Adipocyte (in vitro differentiated cells): ENCODE results near the gene LTB4R.
"Not testable (repeated sequence)": the region's sequence is repeated elsewhere in the genome, so short reads cannot be mapped to it uniquely, and the experiment has no call there.

Source experiments
- DNase-seq: peaks from one replicate; pipeline ENCODE4 v3.0.0-alpha.2; 2015; ENCODE audit warnings: low read depth
- H3K27me3 ChIP-seq: replicated peaks from 2 replicates; pipeline ENCODE4 v1.7.0; 2013; ENCODE audit warnings: mild to moderate bottlenecking, low read length, moderate library complexity; ENCODE audit not compliant: control insufficient read depth, insufficient read depth
- H3K36me3 ChIP-seq: 2 replicates; pipeline ENCODE4 v1.7.0; 2013; ENCODE audit warnings: low read length, mild to moderate bottlenecking, moderate library complexity; ENCODE audit not compliant: control insufficient read depth, insufficient read depth, severe bottlenecking
- H3K4me1 ChIP-seq: 2 replicates; pipeline ENCODE4 v1.7.0; 2013; ENCODE audit warnings: mild to moderate bottlenecking, low read length, moderate library complexity; ENCODE audit not compliant: control insufficient read depth, insufficient read depth
- H3K4me3 ChIP-seq: 2 replicates; pipeline ENCODE4 v1.7.0; 2013; ENCODE audit warnings: mild to moderate bottlenecking, low read length, moderate library complexity
- H3K9ac ChIP-seq: 2 replicates; pipeline ENCODE4 v1.7.0; 2013; ENCODE audit warnings: mild to moderate bottlenecking, low read length, moderate library complexity
- H3K9me3 ChIP-seq: 2 replicates; pipeline ENCODE4 v1.7.0; 2013; ENCODE audit warnings: mild to moderate bottlenecking, low read length, moderate library complexity; ENCODE audit not compliant: control insufficient read depth

LTB4R gene

GRCh38 chr14:24315807-24316596 lies 4.7 kb downstream of the LTB4R start:
- H3K9me3 ChIP-seq: no peaks in the 10 kb centered on the region
- no peak overlapping the region for H3K9ac ChIP-seq
- no peak for DNase-seq
- no peaks in the 10 kb centered on the region for H3K36me3 ChIP-seq
- H3K4me1 ChIP-seq: peaks cover 20% of the 10 kb centered on the region
- peaks cover 7% of the 10 kb centered on the region for H3K27me3 ChIP-seq
- H3K4me3 ChIP-seq: no peak overlapping the region

- H3K4me1 ChIP-seq: peaks cover 15% of the 10 kb centered on the region
- no peaks in the 10 kb centered on the region for H3K9me3 ChIP-seq
- no peak overlapping the region for H3K4me3 ChIP-seq
- DNase-seq: no peak
- no peaks in the 10 kb centered on the region for H3K36me3 ChIP-seq
- peaks cover 7% of the 10 kb centered on the region for H3K27me3 ChIP-seq
- no peak overlapping the region for H3K9ac ChIP-seq
Measured at GRCh38 chr14:24316597-24316950, 5.3 kb downstream of the LTB4R start.

DNA sequence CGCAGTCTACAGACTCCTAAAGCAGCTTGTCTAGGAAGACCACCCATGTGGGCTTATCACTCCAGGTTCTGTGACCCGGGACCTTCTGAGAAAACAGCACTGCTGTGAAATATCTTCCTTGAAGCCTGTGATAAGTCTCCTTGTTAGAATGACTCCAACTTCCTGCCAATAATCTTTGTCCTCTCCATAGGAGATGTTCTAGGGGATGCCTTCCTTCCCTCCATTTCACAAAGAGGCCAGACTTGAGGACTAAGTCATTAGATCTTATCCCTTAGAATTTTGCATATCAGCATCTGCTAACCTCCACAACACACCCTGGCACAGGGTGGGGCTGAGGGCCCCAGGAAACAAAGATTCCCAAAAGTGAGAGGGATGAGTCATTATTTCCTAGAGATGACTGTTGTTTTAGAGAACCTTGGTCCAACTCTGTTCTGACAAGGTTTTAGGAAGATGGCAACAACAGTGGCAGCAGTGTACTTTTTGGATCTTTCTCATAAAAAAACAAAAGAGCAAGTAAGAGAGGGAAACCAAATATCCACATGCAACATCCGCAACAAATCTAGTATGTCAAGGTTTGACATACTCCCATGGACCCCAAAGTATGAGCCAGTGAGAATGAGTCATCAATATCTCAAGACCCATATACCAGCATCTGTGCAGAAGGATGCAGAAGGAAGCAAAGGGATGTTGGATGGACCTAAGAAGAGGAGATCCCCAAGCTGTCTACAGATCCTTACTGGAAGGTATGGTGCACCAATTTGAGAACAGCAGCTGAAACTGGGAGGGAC lies 6.0 kb downstream of the LTB4R start:
- H3K36me3 ChIP-seq: no peaks in the 10 kb centered on the region
- peak; percentile 35 for DNase-seq
- H3K4me3 ChIP-seq: no peak overlapping the region
- peaks cover 9% of the 10 kb centered on the region for H3K4me1 ChIP-seq
- no peak overlapping the region for H3K9ac ChIP-seq
- peaks cover 7% of the 10 kb centered on the region for H3K27me3 ChIP-seq
- H3K9me3 ChIP-seq: no peaks in the 10 kb centered on the region

DNA sequence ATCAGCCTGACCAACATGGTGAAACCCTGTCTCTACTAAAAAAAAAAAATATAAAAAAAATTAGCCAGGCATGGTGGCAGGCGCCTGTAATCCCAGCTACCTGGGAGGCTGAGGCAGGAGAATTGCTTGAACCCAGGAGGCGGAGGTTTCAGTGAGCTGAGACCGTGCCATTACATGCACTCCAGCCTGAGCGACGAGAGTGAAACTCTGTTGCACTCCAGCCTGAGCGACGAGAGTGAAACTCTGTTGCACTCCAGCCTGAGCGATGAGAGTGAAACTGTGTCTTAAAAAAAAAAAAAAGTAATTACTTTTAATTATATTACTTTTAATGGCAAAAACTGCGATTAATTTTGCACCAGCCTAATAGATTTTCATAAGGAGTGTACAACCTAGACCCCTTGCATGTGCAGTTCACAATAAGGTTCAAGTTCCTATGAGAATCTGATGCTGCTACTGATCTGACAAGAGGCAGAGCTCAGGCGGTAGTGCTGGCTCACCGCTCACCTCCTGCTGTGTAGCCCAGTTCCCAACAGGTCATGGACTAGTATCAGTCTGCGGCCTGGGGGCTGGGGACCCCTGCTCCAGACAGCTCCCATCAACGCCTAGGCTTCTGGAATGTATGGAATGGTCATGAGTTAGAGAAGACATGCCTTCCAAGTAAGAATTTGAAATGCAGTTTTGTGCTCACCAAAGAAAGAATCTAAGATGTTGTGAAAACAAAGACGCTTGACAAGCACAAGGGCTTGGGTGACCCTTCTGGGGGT lies 10.1 kb downstream of the LTB4R start:
- no peaks in the 10 kb centered on the region for H3K9me3 ChIP-seq
- no peak overlapping the region for H3K9ac ChIP-seq
- no peaks in the 10 kb centered on the region for H3K36me3 ChIP-seq
- H3K4me1 ChIP-seq: peaks cover 9% of the 10 kb centered on the region
- DNase-seq: no peak
- H3K4me3 ChIP-seq: no peak overlapping the region
- peaks cover 4% of the 10 kb centered on the region for H3K27me3 ChIP-seq

- H3K4me3 ChIP-seq: no peak overlapping the region
- no peak overlapping the region for H3K9ac ChIP-seq
- H3K4me1 ChIP-seq: peaks cover under 1% of the 10 kb centered on the region
- H3K9me3 ChIP-seq: no peaks in the 10 kb centered on the region
- no peak for DNase-seq
- H3K27me3 ChIP-seq: peaks cover 4% of the 10 kb centered on the region
- H3K36me3 ChIP-seq: no peaks in the 10 kb centered on the region
Measured at GRCh38 chr14:24322672-24323071, 11.4 kb downstream of the LTB4R start.

DNA sequence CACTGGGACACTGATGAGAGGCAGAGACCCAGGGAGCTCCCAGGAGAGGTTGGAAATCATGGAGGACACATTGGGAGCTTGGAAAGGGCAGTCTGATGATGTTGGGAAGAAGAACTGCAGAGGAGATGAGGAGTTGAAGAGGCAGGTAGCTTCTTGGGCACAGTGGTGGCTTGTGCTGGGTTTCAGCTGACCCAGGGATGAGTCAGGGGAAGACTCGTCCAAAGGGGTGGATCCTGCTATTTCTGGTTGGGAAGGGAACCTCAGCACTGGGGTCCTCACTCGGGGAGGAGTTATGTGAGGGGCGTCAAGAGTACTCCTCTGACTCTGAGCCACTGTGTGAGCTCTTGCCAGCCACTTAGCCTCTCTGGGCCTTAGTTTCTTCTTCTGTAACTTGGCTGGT lies 12.0 kb downstream of the LTB4R start:
- Histone ChIP-seq H3K27me3 (peaks cover 4% of the 10 kb centered on the region), H3K4me1 (no peaks in the 10 kb centered on the region), H3K36me3 (no peaks in the 10 kb centered on the region), H3K9ac (no peak overlapping the region), H3K4me3 (no peak overlapping the region), H3K9me3 (no peaks in the 10 kb centered on the region)
- no peak for DNase-seq

DNA sequence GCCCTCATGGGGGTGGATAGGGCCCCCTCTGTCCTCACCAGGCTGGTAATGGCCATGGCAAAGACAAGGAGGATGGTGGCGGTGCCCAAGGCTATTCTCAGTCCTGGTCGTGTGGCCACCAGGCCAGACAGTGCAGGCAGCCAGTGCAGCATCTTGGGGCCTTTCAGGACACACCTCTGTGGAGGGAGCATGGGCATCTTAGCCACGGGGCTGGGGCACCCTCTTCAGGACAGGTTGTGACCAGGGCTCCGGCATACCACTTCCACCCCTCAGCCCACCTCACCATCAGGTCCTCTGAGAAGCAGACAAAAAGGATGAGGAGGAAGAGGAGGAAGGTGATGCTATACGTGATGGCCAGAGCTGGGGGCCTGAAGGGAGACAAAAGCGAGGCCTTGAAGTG lies 12.7 kb downstream of the LTB4R start:
- Histone ChIP-seq H3K27me3 (peaks cover 4% of the 10 kb centered on the region), H3K9me3 (no peaks in the 10 kb centered on the region), H3K9ac (no peak overlapping the region), H3K36me3 (no peaks in the 10 kb centered on the region), H3K4me1 (no peaks in the 10 kb centered on the region), H3K4me3 (no peak overlapping the region)
- no peak for DNase-seq

- Histone ChIP-seq H3K27me3 (peaks cover 4% of the 10 kb centered on the region), H3K9me3 (no peaks in the 10 kb centered on the region), H3K4me1 (no peaks in the 10 kb centered on the region), H3K4me3 (no peak overlapping the region), H3K36me3 (no peaks in the 10 kb centered on the region), H3K9ac (no peak overlapping the region)
- DNase-seq: no peak
Measured at GRCh38 chr14:24325041-24325530, 13.8 kb downstream of the LTB4R start.

- no peaks in the 10 kb centered on the region for H3K4me1 ChIP-seq
- H3K4me3 ChIP-seq: no peak overlapping the region
- H3K27me3 ChIP-seq: peaks cover 4% of the 10 kb centered on the region
- no peaks in the 10 kb centered on the region for H3K36me3 ChIP-seq
- no peaks in the 10 kb centered on the region for H3K9me3 ChIP-seq
- DNase-seq: no peak
- H3K9ac ChIP-seq: no peak overlapping the region
Measured at GRCh38 chr14:24325963-24326362, 14.7 kb downstream of the LTB4R start.

GRCh38 chr14:24327303-24327702 lies 16.0 kb downstream of the LTB4R start:
- Histone ChIP-seq H3K36me3 (no peaks in the 10 kb centered on the region), H3K27me3 (peaks cover 7% of the 10 kb centered on the region), H3K9ac (peak overlapping the region; percentile 34), H3K9me3 (no peaks in the 10 kb centered on the region), H3K4me3 (no peak overlapping the region), H3K4me1 (peaks cover 6% of the 10 kb centered on the region)
- DNase-seq: no peak

- DNase-seq: peak; percentile 48
- peaks cover 11% of the 10 kb centered on the region for H3K4me1 ChIP-seq
- H3K27me3 ChIP-seq, H3K36me3 ChIP-seq, H3K9me3 ChIP-seq, H3K4me3 ChIP-seq, H3K9ac ChIP-seq: not testable (repeated sequence)
Measured at GRCh38 chr14:24327914-24328313, 16.6 kb downstream of the LTB4R start.
